K562 (cell line): ENCODE results near the gene MYBPHL. TPM values are rescaled to one million over a fixed set of nuclear protein-coding genes. Genes with fewer than 3 reads are reported as not detected.

Experiments used
- ATF7 ChIP-seq: fragments of 450-650 bp; IDR thresholded peaks from 2 replicates; pipeline ENCODE4 v1.7.1; 2014; ENCODE audit warnings: mild to moderate bottlenecking, moderate library complexity
- BCL6 ChIP-seq: fragments of 250-450 bp; sonication (Bioruptor Pico); IDR thresholded peaks from 2 replicates; pipeline ENCODE4 v1.4.0; 2020
- BHLHE40 ChIP-seq: IDR thresholded peaks from 2 replicates; pipeline ENCODE4 v1.6.1; 2011; ENCODE audit warnings: low read length, improper control_type of control experiment
- CC2D1A ChIP-seq: fragments of 450-650 bp; IDR thresholded peaks from 2 replicates; pipeline ENCODE4 v1.6.1; 2017; ENCODE audit warnings: mild to moderate bottlenecking
- ESRRA ChIP-seq: fragments of 450-650 bp; IDR thresholded peaks from 2 replicates; pipeline ENCODE4 v1.6.1; 2014; ENCODE audit warnings: low read depth, mild to moderate bottlenecking, moderate library complexity, borderline replicate concordance
- JUN ChIP-seq, 2 experiments: sonication (generic) in 1 of 2; formaldehyde crosslinking in 1 of 2; IDR thresholded peaks; 2 replicates each; pipeline versions ENCODE4 v1.6.1 to v1.8.0; 2012 to 2022; ENCODE audit warnings: borderline replicate concordance in 2 of 2, mild to moderate bottlenecking in 2 of 2, improper control_type of control experiment in 1 of 2, low read depth in 1 of 2, low read length in 1 of 2, missing genetic modification reagents in 1 of 2
- NEUROD1 ChIP-seq: fragments of 150-350 bp; IDR thresholded peaks from 2 replicates; pipeline ENCODE4 v1.6.1; 2014; ENCODE audit warnings: borderline replicate concordance, low read length, low read depth; ENCODE audit not compliant: partially characterized antibody
- NFIC ChIP-seq: fragments of 450-650 bp; IDR thresholded peaks from 2 replicates; pipeline ENCODE4 v1.6.1; 2017; ENCODE audit warnings: mild to moderate bottlenecking, inconsistent platforms
- NR4A1 ChIP-seq, 2 experiments: fragments of 250-450 bp in 1 of 2; fragments of 450-650 bp in 1 of 2; sonication (Bioruptor Pico) in 1 of 2; IDR thresholded peaks; 2 replicates each; pipeline versions ENCODE4 v1.4.0 to v1.6.1; 2016 to 2020; ENCODE audit warnings: mild to moderate bottlenecking in 2 of 2, missing compliant biosample characterization in 1 of 2, missing genetic modification characterization in 1 of 2, moderate library complexity in 1 of 2
- POLR2H ChIP-seq: IDR thresholded peaks from 2 replicates; pipeline ENCODE4 v1.6.1; 2016; ENCODE audit warnings: missing genetic modification characterization, low read depth, mild to moderate bottlenecking, control low read depth, missing compliant biosample characterization, moderate library complexity
- POU5F1 ChIP-seq: fragments of 150-350 bp; IDR thresholded peaks from 2 replicates; pipeline ENCODE4 v1.6.1; 2014; ENCODE audit warnings: borderline replicate concordance, low read length, low read depth, mild to moderate bottlenecking; ENCODE audit not compliant: partially characterized antibody
- PTBP1 ChIP-seq: fragments of 200-400 bp; formaldehyde crosslinking; IDR thresholded peaks from 2 replicates; pipeline ENCODE4 v1.6.1; 2017; ENCODE audit warnings: low read depth, low read length
- PURB ChIP-seq: sonication (generic); formaldehyde crosslinking; IDR thresholded peaks from 2 replicates; pipeline ENCODE4 v1.9.0; 2021; ENCODE audit warnings: low read depth, mild to moderate bottlenecking, missing genetic modification reagents
- RHOXF2B ChIP-seq: fragments of 250-450 bp; sonication (Bioruptor Pico); conservative IDR thresholded peaks from 2 replicates; pipeline ENCODE4 v1.5.1; 2021
- TCF3 ChIP-seq: sonication (generic); formaldehyde crosslinking; IDR thresholded peaks from 2 replicates; pipeline ENCODE4 v1.4.0; 2020; ENCODE audit warnings: mild to moderate bottlenecking, missing genetic modification reagents
- ZNF23 ChIP-seq: fragments of 250-450 bp; sonication (Bioruptor Pico); IDR thresholded peaks from 2 replicates; pipeline ENCODE4 v1.4.0; 2020; ENCODE audit warnings: mild to moderate bottlenecking
- ZNF253 ChIP-seq: fragments of 250-450 bp; sonication (Bioruptor Pico); conservative IDR thresholded peaks from 2 replicates; pipeline ENCODE4 v1.6.1; 2021; ENCODE audit warnings: mild to moderate bottlenecking
- ZNF384 ChIP-seq: IDR thresholded peaks from 2 replicates; pipeline ENCODE4 v1.6.1; 2012; ENCODE audit warnings: low read depth, low read length, improper control_type of control experiment
- ZNF551 ChIP-seq: fragments of 250-450 bp; sonication (Bioruptor Pico); IDR thresholded peaks from 2 replicates; pipeline ENCODE4 v1.5.0; 2021; ENCODE audit warnings: mild to moderate bottlenecking, moderate library complexity
- polyA plus RNA-seq, 8 experiments: library from polyadenylated mRNA; depleted of rRNA in 4 of 8; stranded (reverse) in 5 of 8; unstranded in 3 of 8; fragments of >200 nt; fragmentation: Nextera tagmentation in 2 of 8; fragmentation: Illumina TruSeq in 1 of 8; extraction: Ambion mirVana in 2 of 8; extraction: Trizol in 1 of 8; gene quantifications; 2 replicates each; pipeline versions ENCODE4 v1.2.1 to v1.2.3, GENCODE V29; 2011 to 2014; ENCODE audit warnings: inconsistent platforms in 1 of 8, missing spikeins in 1 of 8
- total RNA-seq, 7 experiments: library from RNA; depleted of rRNA in 6 of 7; stranded (reverse); fragments of >200 nt in 6 of 7; fragmentation: Illumina TruSeq in 2 of 7; extraction: Trizol in 2 of 7; gene quantifications; 2 replicates each; pipeline versions ENCODE4 v1.2.1 to v1.2.3, GENCODE V29; 2011 to 2021; ENCODE audit warnings: low replicate concordance in 1 of 7
- TF ChIP-seq, protein P1 (sequence below): fragments of 450-650 bp; IDR thresholded peaks from 2 replicates; pipeline ENCODE4 v1.6.1; 2017; ENCODE audit warnings: mild to moderate bottlenecking, moderate library complexity
- TF ChIP-seq, protein P2 (sequence below): sonication (generic); IDR thresholded peaks from 2 replicates; pipeline ENCODE4 v1.6.1; 2016
- TF ChIP-seq, protein P3 (sequence below): fragments of 450-650 bp; IDR thresholded peaks from 2 replicates; pipeline ENCODE4 v1.6.1; 2016; ENCODE audit warnings: antibody characterized with exemption
- TF ChIP-seq, protein P4 (sequence below): fragments of 250-450 bp; sonication (Bioruptor Pico); IDR thresholded peaks from 2 replicates; pipeline ENCODE4 v1.8.0; 2021; ENCODE audit warnings: borderline replicate concordance, mild to moderate bottlenecking, moderate library complexity; ENCODE audit not compliant: poor library complexity, severe bottlenecking

Gene MYBPHL
- total and polyA plus RNA-seq, 9 of the 15 experiments (the other 6 are each of a cell fraction or from before 2014, with no cell fraction given) = 0.20 to 1.9 (median 0.33) TPM

DNA sequence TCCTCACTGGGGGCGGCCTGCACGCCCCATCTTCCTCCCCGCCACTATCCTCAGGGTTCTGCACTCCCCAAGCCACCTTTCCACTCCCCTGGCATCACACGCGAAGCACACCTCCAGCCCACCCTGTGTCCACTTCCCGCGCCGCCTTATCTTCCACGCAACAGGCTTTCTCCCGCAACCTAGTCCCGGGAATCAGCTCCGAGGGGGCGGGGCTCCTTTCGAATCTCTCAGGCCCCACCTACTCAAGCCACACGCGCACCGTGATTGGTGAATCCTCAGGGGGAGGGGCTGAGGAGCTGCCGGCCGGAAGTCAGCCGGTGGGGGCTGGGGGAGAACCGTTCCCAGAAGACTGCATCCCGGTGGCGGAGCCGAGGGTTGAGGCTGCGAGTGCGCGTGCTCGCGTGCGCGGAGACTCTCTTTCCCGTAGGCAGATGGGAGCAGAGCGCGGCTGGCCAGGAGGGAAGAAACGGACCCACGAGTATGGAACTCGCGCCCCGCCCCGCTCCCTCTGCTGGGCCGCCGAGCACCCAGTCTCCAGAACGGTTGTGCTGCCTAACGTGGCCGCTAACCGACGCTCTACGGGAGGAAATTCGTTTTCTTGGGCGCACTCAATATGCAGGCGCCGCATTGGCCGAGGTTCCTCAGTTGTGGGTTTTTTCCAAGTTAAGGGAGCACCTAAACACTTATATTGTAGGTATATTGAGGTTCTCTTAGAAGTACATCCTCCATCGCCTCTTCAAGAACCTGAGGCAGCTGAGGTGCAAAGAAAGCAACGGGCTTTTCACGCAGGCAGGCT, 23.7 kb downstream of the MYBPHL start, which contains the start of gene PSRC1 (continued):
- TF ChIP-seq ZNF23 (no peak), RHOXF2B (CRISPR knock-in tag) (no peak), NR4A1 (CRISPR knock-in tag; IDR thresholded peaks at IDR 0.05) (peak; percentile 54; the same call in 1 of the 2 replicates), NR4A1 (tag; IDR thresholded peaks at IDR 0.05) (peak; percentile 17; the same call in 1 of the 2 replicates), PURB (CRISPR knock-in tag) (no peak), BCL6 (CRISPR knock-in tag) (no peak), CC2D1A (peak; percentile 71), ZNF253 (no peak), ZNF384 (no peak), PTBP1 (no peak), POU5F1 (no peak), NEUROD1 (no peak), POLR2H (tag) (peak; percentile 80), ATF7 (peak; percentile 74), ESRRA (0 out of 2 replicates have a peak, but pooled peaks have one; percentile 6), ZNF551 (CRISPR knock-in tag) (no peak), BHLHE40 (peak; percentile 77), JUN (IDR thresholded peaks at IDR 0.05; ENCODE audit: borderline replicate concordance, low read depth, low read length) (peak; percentile 50; the same call in 1 of the 2 replicates), JUN (CRISPR knock-in tag; IDR thresholded peaks at IDR 0.05; ENCODE audit: borderline replicate concordance) (no peak), TCF3 (CRISPR knock-in tag) (peak; percentile 40; the same call in 1 of the 2 replicates), NFIC (peak; percentile 47; the same call in 1 of the 2 replicates)
- TF ChIP-seq, protein P1, sequence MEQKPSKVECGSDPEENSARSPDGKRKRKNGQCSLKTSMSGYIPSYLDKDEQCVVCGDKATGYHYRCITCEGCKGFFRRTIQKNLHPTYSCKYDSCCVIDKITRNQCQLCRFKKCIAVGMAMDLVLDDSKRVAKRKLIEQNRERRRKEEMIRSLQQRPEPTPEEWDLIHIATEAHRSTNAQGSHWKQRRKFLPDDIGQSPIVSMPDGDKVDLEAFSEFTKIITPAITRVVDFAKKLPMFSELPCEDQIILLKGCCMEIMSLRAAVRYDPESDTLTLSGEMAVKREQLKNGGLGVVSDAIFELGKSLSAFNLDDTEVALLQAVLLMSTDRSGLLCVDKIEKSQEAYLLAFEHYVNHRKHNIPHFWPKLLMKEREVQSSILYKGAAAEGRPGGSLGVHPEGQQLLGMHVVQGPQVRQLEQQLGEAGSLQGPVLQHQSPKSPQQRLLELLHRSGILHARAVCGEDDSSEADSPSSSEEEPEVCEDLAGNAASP = no peak
- TF ChIP-seq, protein P2, sequence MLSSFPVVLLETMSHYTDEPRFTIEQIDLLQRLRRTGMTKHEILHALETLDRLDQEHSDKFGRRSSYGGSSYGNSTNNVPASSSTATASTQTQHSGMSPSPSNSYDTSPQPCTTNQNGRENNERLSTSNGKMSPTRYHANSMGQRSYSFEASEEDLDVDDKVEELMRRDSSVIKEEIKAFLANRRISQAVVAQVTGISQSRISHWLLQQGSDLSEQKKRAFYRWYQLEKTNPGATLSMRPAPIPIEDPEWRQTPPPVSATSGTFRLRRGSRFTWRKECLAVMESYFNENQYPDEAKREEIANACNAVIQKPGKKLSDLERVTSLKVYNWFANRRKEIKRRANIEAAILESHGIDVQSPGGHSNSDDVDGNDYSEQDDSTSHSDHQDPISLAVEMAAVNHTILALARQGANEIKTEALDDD = peak; percentile 82; the same call in 1 of the 2 replicates
- TF ChIP-seq, protein P3, sequence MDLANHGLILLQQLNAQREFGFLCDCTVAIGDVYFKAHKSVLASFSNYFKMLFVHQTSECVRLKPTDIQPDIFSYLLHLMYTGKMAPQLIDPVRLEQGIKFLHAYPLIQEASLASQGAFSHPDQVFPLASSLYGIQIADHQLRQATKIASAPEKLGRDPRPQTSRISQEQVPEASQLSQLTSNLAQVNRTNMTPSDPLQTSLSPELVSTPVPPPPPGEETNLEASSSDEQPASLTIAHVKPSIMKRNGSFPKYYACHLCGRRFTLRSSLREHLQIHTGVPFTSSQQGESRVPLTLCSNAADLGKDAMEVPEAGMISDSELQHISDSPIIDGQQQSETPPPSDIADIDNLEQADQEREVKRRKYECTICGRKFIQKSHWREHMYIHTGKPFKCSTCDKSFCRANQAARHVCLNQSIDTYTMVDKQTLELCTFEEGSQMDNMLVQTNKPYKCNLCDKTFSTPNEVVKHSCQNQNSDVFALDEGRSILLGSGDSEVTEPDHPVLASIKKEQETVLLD = peak; percentile 84
- TF ChIP-seq, protein P4, sequence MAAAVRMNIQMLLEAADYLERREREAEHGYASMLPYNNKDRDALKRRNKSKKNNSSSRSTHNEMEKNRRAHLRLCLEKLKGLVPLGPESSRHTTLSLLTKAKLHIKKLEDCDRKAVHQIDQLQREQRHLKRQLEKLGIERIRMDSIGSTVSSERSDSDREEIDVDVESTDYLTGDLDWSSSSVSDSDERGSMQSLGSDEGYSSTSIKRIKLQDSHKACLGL (CRISPR knock-in tag) = no peak
